CD4-positive, alpha-beta T cell treated with Interleukin-17A for 1 hour (primary cell): ENCODE data around the gene DSE.

Experiments
- DNase-seq: peaks from one replicate; pipeline ENCODE4 v3.0.0-alpha.2; 2020

DSE gene

GRCh38 chr6:116389357-116389756 is 18.6 kb downstream of the DSE start:
- no peak for DNase-seq

GRCh38 chr6:116390581-116390980 is 19.8 kb downstream of the DSE start:
- DNase-seq: peak; percentile 21

GRCh38 chr6:116392132-116393013 is 21.6 kb downstream of the DSE start:
- peak; percentile 75 for DNase-seq

- no peak for DNase-seq
Observed at GRCh38 chr6:116393430-116393829, 22.7 kb downstream of the DSE start.

GRCh38 chr6:116395647-116396046 is 24.9 kb downstream of the DSE start:
- DNase-seq: no peak

- DNase-seq: no peak
Observed at GRCh38 chr6:116396441-116396840, 25.7 kb downstream of the DSE start.

- DNase-seq: no peak
Observed at GRCh38 chr6:116397914-116398313, 27.2 kb downstream of the DSE start.

- DNase-seq: no peak
Observed at GRCh38 chr6:116398316-116399010, 27.7 kb downstream of the DSE start.

GRCh38 chr6:116399287-116399686 is 28.5 kb downstream of the DSE start:
- no peak for DNase-seq

- no peak for DNase-seq
Observed at GRCh38 chr6:116400328-116400727, 29.6 kb downstream of the DSE start.

- no peak for DNase-seq
Observed at GRCh38 chr6:116402108-116402937, 31.6 kb downstream of the DSE start.

GRCh38 chr6:116403205-116403604 is 32.5 kb downstream of the DSE start:
- DNase-seq: no peak

GRCh38 chr6:116404696-116405095 is 33.9 kb downstream of the DSE start:
- no peak for DNase-seq

- DNase-seq: no peak
Observed at GRCh38 chr6:116405138-116405537, 34.4 kb downstream of the DSE start.

GRCh38 chr6:116405652-116406356 is 35.1 kb downstream of the DSE start:
- DNase-seq: no peak

GRCh38 chr6:116406678-116407345 is 36.1 kb downstream of the DSE start:
- no peak for DNase-seq

GRCh38 chr6:116408491-116408890 is 37.7 kb downstream of the DSE start:
- DNase-seq: no peak

- no peak for DNase-seq
Observed at GRCh38 chr6:116409756-116410155, 39.0 kb downstream of the DSE start.

- DNase-seq: no peak
Observed at GRCh38 chr6:116411284-116411623, 40.5 kb downstream of the DSE start.

GRCh38 chr6:116412270-116412669 is 41.5 kb downstream of the DSE start:
- no peak for DNase-seq

- no peak for DNase-seq
Observed at GRCh38 chr6:116413357-116413756, 42.6 kb downstream of the DSE start.

- DNase-seq: no peak
Observed at GRCh38 chr6:116417661-116418060, 46.9 kb downstream of the DSE start.
